IMR-90 (cell line): ENCODE data around the gene PLEK. TPM values are rescaled to one million over a fixed set of nuclear protein-coding genes. Genes with fewer than 3 reads are reported as not detected.

Experiments
- ATAC-seq: fragments of 200-7000 bp; cut with Tn5 transposase; 2 replicates; pipeline ENCODE4 v1.9.1; 2020; ENCODE audit warnings: low read depth, mild to moderate bottlenecking, moderate library complexity
- BruUV-seq: library from RNA; stranded (reverse); fragments of 400-500 nt; replicated peaks from 2 replicates; lab custom pipeline; 2021; lab: Mats Ljungman, UMichigan
- CTCF ChIA-PET: fragments of 300-600 bp; formaldehyde crosslinking; extraction: SDS; loops from one replicate; lab custom pipeline; 2021; ENCODE audit warnings: antibody characterized with exemption; lab: Yijun Ruan, JAX
- POLR2A ChIA-PET: fragments of 300-600 bp; sonication (Branson Sonifier 250); formaldehyde crosslinking; loops from one replicate; lab custom pipeline; 2022; ENCODE audit warnings: antibody characterized with exemption; ENCODE audit not compliant: unreplicated experiment; lab: Charles Lee
- DNase-seq: peaks from one replicate; pipeline ENCODE4 v3.0.0; 2013
- H2AFZ ChIP-seq: replicated peaks from 2 replicates; pipeline ENCODE3; 2013; ENCODE audit warnings: low read length, mild to moderate bottlenecking; ENCODE audit not compliant: poor library complexity
- H2AK5ac ChIP-seq: 2 replicates; pipeline ENCODE4 v1.6.1; 2013; ENCODE audit warnings: low read depth, low read length, inconsistent platforms
- H2AK9ac ChIP-seq: replicated peaks from 2 replicates; pipeline ENCODE3; 2013; ENCODE audit warnings: mild to moderate bottlenecking, low read depth, low read length, moderate library complexity; ENCODE audit not compliant: poor library complexity
- H2BK120ac ChIP-seq: 2 replicates; pipeline ENCODE4 v1.6.1; 2013; ENCODE audit warnings: low read depth, low read length, inconsistent platforms
- H2BK15ac ChIP-seq: 3 replicates; pipeline ENCODE4 v1.6.1; 2013; ENCODE audit warnings: low read depth, low read length, inconsistent platforms
- H2BK20ac ChIP-seq: 2 replicates; pipeline ENCODE4 v1.6.1; 2013; ENCODE audit warnings: low read depth, mild to moderate bottlenecking, inconsistent platforms, low read length, moderate library complexity
- H2BK5ac ChIP-seq: 2 replicates; pipeline ENCODE4 v1.6.1; 2013; ENCODE audit warnings: mild to moderate bottlenecking, low read depth, low read length, inconsistent platforms; ENCODE audit not compliant: poor library complexity, severe bottlenecking
- H3K14ac ChIP-seq: replicated peaks from 2 replicates; pipeline ENCODE4 v1.6.1; 2013; ENCODE audit warnings: low read depth, low read length, inconsistent platforms
- H3K18ac ChIP-seq: 2 replicates; pipeline ENCODE4 v1.6.1; 2013; ENCODE audit warnings: low read depth, low read length, control low read depth
- H3K23ac ChIP-seq: 2 replicates; pipeline ENCODE4 v1.6.1; 2013; ENCODE audit warnings: low read depth, low read length, inconsistent platforms
- H3K27ac ChIP-seq: 2 replicates; pipeline ENCODE4 v1.5.1; 2013; ENCODE audit warnings: mild to moderate bottlenecking, control low read depth, low read length; ENCODE audit not compliant: insufficient read depth
- H3K27me3 ChIP-seq: 2 replicates; pipeline ENCODE4 v1.6.1; 2013; ENCODE audit warnings: low read length; ENCODE audit not compliant: control insufficient read depth, insufficient read depth
- H3K36me3 ChIP-seq: 2 replicates; pipeline ENCODE4 v1.6.1; 2013; ENCODE audit warnings: low read length, mixed read lengths; ENCODE audit not compliant: control insufficient read depth, insufficient read depth
- H3K4ac ChIP-seq: 2 replicates; pipeline ENCODE4 v1.6.1; 2013; ENCODE audit warnings: low read depth, low read length, inconsistent platforms
- H3K4me1 ChIP-seq: 2 replicates; pipeline ENCODE4 v1.6.1; 2013; ENCODE audit warnings: low read length, mixed read lengths; ENCODE audit not compliant: control insufficient read depth, insufficient read depth
- H3K4me2 ChIP-seq: 2 replicates; pipeline ENCODE4 v1.6.1; 2013; ENCODE audit warnings: low read depth, mild to moderate bottlenecking, control low read depth, low read length, moderate library complexity
- H3K4me3 ChIP-seq: 2 replicates; pipeline ENCODE4 v1.5.1; 2013; ENCODE audit warnings: low read depth, mild to moderate bottlenecking, control low read depth, low read length, moderate library complexity; ENCODE audit not compliant: insufficient read depth
- H3K56ac ChIP-seq: 2 replicates; pipeline ENCODE4 v1.6.1; 2013; ENCODE audit warnings: low read length, inconsistent platforms; ENCODE audit not compliant: insufficient read depth; ENCODE audit errors: extremely low read depth
- H3K79me1 ChIP-seq, 2 experiments: 2 replicates each; pipeline ENCODE4 v1.6.1; 2013; ENCODE audit warnings: low read length in 2 of 2, inconsistent platforms in 1 of 2, low read depth in 1 of 2
- H3K9ac ChIP-seq: 2 replicates; pipeline ENCODE4 v1.6.1; 2013; ENCODE audit warnings: low read depth, low read length, control low read depth
- H3K9me1 ChIP-seq: 2 replicates; pipeline ENCODE4 v1.6.1; 2013; ENCODE audit warnings: low read length, inconsistent platforms; ENCODE audit not compliant: insufficient read depth
- H3K9me3 ChIP-seq: 2 replicates; pipeline ENCODE4 v1.6.1; 2013; ENCODE audit warnings: low read length; ENCODE audit not compliant: control insufficient read depth, insufficient read depth
- H4K20me1 ChIP-seq: 2 replicates; pipeline ENCODE4 v1.6.1; 2013; ENCODE audit warnings: low read length, inconsistent platforms; ENCODE audit not compliant: insufficient read depth
- H4K5ac ChIP-seq: 2 replicates; pipeline ENCODE4 v1.6.1; 2013; ENCODE audit warnings: mild to moderate bottlenecking, low read depth, low read length, control low read depth
- H4K8ac ChIP-seq, 2 experiments: 2 replicates each; pipeline ENCODE4 v1.6.1; 2013; ENCODE audit warnings: low read depth in 2 of 2, low read length in 2 of 2, control low read depth in 1 of 2, inconsistent platforms in 1 of 2
- H4K91ac ChIP-seq: 2 replicates; pipeline ENCODE4 v1.6.1; 2013; ENCODE audit warnings: low read depth, low read length, inconsistent platforms; ENCODE audit not compliant: insufficient read depth
- BHLHE40 ChIP-seq: fragments of 150-350 bp; IDR thresholded peaks from 2 replicates; pipeline ENCODE4 v1.6.1; 2016; ENCODE audit warnings: mild to moderate bottlenecking, low read depth, low read length
- CEBPB ChIP-seq: IDR thresholded peaks from 2 replicates; pipeline ENCODE4 v1.6.1; 2012; ENCODE audit warnings: low read depth, low read length, improper control_type of control experiment
- CHD1 ChIP-seq: IDR thresholded peaks from 2 replicates; pipeline ENCODE4 v1.6.1; 2012; ENCODE audit warnings: low read depth, low read length, improper control_type of control experiment
- FOS ChIP-seq: fragments of 150-350 bp; IDR thresholded peaks from 2 replicates; pipeline ENCODE4 v1.6.1; 2016; ENCODE audit warnings: low read depth, low read length
- MAFK ChIP-seq: IDR thresholded peaks from 2 replicates; pipeline ENCODE4 v1.6.1; 2012; ENCODE audit warnings: low read depth, low read length, improper control_type of control experiment
- MAZ ChIP-seq: IDR thresholded peaks from 2 replicates; pipeline ENCODE4 v1.6.1; 2012; ENCODE audit warnings: low read depth, mild to moderate bottlenecking, low read length, improper control_type of control experiment, moderate library complexity, borderline replicate concordance
- MXI1 ChIP-seq: IDR thresholded peaks from 2 replicates; pipeline ENCODE4 v1.6.1; 2012; ENCODE audit warnings: low read depth, mild to moderate bottlenecking, low read length, moderate library complexity, borderline replicate concordance
- NFE2L2 ChIP-seq: fragments of 150-350 bp; IDR thresholded peaks from 2 replicates; pipeline ENCODE4 v1.6.1; 2016; ENCODE audit warnings: low read depth, mild to moderate bottlenecking, low read length
- POLR2A ChIP-seq: IDR thresholded peaks from 2 replicates; pipeline ENCODE4 v1.6.1; 2012; ENCODE audit warnings: mild to moderate bottlenecking, low read depth, low read length
- RAD21 ChIP-seq: IDR thresholded peaks from 2 replicates; pipeline ENCODE4 v1.6.1; 2012; ENCODE audit warnings: low read length, improper control_type of control experiment
- RCOR1 ChIP-seq: IDR thresholded peaks from 2 replicates; pipeline ENCODE4 v1.6.1; 2012; ENCODE audit warnings: mild to moderate bottlenecking, low read length, improper control_type of control experiment; ENCODE audit not compliant: insufficient replicate concordance
- RFX5 ChIP-seq: IDR thresholded peaks from 2 replicates; pipeline ENCODE4 v1.8.0; 2012; ENCODE audit warnings: low read depth, mild to moderate bottlenecking, low read length, moderate library complexity
- SMC3 ChIP-seq: fragments of 150-350 bp; IDR thresholded peaks from 2 replicates; pipeline ENCODE4 v1.6.1; 2016; ENCODE audit warnings: low read depth, mild to moderate bottlenecking, antibody characterized with exemption, low read length, moderate library complexity
- whole genome bisulfite sequencing, 2 experiments: methylation state at CpG; one replicate each; pipeline versions ENCODE4 v1.1.5 to v1.1.7; 2013; ENCODE audit warnings: missing lambda C conversion rate in 2 of 2; ENCODE audit not compliant: insufficient read length in 1 of 2; ENCODE audit errors: extremely low coverage in 2 of 2; 5-methylcytosine and 5-hydroxymethylcytosine counted together
- dilution Hi-C: fragments of 300-500 bp; cut with HindIII; formaldehyde crosslinking; loops from one replicate; pipeline ENCODE4 v1.14.3; 2018; ENCODE audit warnings: low sequenced_read_pairs; ENCODE audit not compliant: unreplicated experiment
- in situ Hi-C: fragments of 300-500 bp; cut with MboI; formaldehyde crosslinking; loops from 3 replicates; pipeline ENCODE4 v1.14.3; 2019; ENCODE audit warnings: low sequenced_read_pairs, inconsistent platforms, mixed read lengths
- intact Hi-C: fragments of 100-400 bp; cut with micrococcal nuclease; formaldehyde crosslinking; loops from 2 replicates; pipeline ENCODE4 v1.10.0; 2022
- polyA plus RNA-seq, 3 experiments: library from polyadenylated mRNA; depleted of rRNA; stranded (reverse); fragments of >200 nt; gene quantifications; 2 replicates each; pipeline ENCODE4 v1.2.3, GENCODE V29; 2012; ENCODE audit warnings: low replicate concordance in 1 of 3
- total RNA-seq: library from RNA; depleted of rRNA; stranded (reverse); fragments of >200 nt; gene quantifications from 2 replicates; pipeline ENCODE4 v1.2.3, GENCODE V29; 2012
- TF ChIP-seq, protein P1 (sequence below): fragments of 150-350 bp; IDR thresholded peaks from 2 replicates; pipeline ENCODE4 v1.6.1; 2016; ENCODE audit warnings: low read depth, mild to moderate bottlenecking, low read length, moderate library complexity, borderline replicate concordance
- TF ChIP-seq, protein P2 (sequence below): fragments of 150-350 bp; IDR thresholded peaks from 2 replicates; pipeline ENCODE4 v1.6.1; 2017; ENCODE audit warnings: mild to moderate bottlenecking, antibody characterized with exemption, low read length, low read depth
- TF ChIP-seq, protein P3 (sequence below): conservative IDR thresholded peaks from 2 replicates; pipeline ENCODE4 v1.5.1; 2012; ENCODE audit warnings: mild to moderate bottlenecking, low read depth, low read length, improper control_type of control experiment

The PLEK gene
- total and polyA plus RNA-seq, 2 of the 4 experiments (the other 2 are of a cell fraction): under 0.01 TPM; not detected in 1

DNA sequence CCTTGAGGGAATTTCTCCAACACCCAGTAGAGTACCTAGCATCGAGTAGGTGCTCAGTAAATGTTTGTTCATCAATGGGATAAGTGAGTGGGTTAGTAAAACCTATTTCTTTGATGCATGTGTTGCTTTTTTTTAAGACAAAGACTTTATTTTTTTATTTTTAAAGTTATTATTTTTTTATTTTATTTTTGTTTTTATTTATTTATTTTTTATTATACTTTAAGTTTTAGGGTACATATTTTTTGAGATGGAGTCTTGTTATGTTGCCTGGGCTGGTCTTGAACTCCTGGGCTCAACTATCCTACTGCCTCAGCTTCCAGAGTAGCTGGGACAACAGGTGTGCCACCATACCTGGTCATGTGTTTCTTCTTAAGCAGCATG is 20.8 kb downstream of the PLEK start:
- no peak overlapping the region for H3K4ac ChIP-seq
- no peak overlapping the region for H2BK120ac ChIP-seq
- no peak overlapping the region for H3K23ac ChIP-seq
- H2BK5ac ChIP-seq: no peak overlapping the region
- ATAC-seq: no peak
- H2BK20ac ChIP-seq: no peak overlapping the region
- no peaks in the 10 kb centered on the region for H3K4me1 ChIP-seq
- no peaks in the 10 kb centered on the region; the same call in 1 of the 2 replicates for H4K20me1 ChIP-seq
- WGBS, 2 experiments: no CpG with 5 or more reads among the region's 1 CpG
- no peak overlapping the region for H2AK5ac ChIP-seq
- H3K4me3 ChIP-seq: no peak overlapping the region
- no TSS peak for BruUV-seq
- H3K14ac ChIP-seq: no peak overlapping the region
- CTCF ChIA-PET: no interaction called here
- dilution Hi-C loops (no loop called here), intact Hi-C loops (no loop called here), in situ Hi-C loops (no loop called here)
- no peak overlapping the region for H3K4me2 ChIP-seq
- H4K5ac ChIP-seq: no peak overlapping the region
- no peak overlapping the region for H2AK9ac ChIP-seq
- no peaks in the 10 kb centered on the region; the same call in 1 of the 2 replicates for H3K9me1 ChIP-seq
- TF ChIP-seq, protein P1, sequence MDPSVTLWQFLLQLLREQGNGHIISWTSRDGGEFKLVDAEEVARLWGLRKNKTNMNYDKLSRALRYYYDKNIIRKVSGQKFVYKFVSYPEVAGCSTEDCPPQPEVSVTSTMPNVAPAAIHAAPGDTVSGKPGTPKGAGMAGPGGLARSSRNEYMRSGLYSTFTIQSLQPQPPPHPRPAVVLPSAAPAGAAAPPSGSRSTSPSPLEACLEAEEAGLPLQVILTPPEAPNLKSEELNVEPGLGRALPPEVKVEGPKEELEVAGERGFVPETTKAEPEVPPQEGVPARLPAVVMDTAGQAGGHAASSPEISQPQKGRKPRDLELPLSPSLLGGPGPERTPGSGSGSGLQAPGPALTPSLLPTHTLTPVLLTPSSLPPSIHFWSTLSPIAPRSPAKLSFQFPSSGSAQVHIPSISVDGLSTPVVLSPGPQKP: no peak
- TF ChIP-seq MAFK: no peak
- TF ChIP-seq, protein P2, sequence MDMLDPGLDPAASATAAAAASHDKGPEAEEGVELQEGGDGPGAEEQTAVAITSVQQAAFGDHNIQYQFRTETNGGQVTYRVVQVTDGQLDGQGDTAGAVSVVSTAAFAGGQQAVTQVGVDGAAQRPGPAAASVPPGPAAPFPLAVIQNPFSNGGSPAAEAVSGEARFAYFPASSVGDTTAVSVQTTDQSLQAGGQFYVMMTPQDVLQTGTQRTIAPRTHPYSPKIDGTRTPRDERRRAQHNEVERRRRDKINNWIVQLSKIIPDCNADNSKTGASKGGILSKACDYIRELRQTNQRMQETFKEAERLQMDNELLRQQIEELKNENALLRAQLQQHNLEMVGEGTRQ: no peak
- TF ChIP-seq CEBPB: no peak
- no peak for TF ChIP-seq MAZ
- no peak for TF ChIP-seq BHLHE40
- TF ChIP-seq, protein P3, sequence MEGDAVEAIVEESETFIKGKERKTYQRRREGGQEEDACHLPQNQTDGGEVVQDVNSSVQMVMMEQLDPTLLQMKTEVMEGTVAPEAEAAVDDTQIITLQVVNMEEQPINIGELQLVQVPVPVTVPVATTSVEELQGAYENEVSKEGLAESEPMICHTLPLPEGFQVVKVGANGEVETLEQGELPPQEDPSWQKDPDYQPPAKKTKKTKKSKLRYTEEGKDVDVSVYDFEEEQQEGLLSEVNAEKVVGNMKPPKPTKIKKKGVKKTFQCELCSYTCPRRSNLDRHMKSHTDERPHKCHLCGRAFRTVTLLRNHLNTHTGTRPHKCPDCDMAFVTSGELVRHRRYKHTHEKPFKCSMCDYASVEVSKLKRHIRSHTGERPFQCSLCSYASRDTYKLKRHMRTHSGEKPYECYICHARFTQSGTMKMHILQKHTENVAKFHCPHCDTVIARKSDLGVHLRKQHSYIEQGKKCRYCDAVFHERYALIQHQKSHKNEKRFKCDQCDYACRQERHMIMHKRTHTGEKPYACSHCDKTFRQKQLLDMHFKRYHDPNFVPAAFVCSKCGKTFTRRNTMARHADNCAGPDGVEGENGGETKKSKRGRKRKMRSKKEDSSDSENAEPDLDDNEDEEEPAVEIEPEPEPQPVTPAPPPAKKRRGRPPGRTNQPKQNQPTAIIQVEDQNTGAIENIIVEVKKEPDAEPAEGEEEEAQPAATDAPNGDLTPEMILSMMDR: no peak
- TF ChIP-seq MXI1: no peak
- TF ChIP-seq FOS: no peak
- no peak for TF ChIP-seq NFE2L2
- TF ChIP-seq SMC3: no peak
- TF ChIP-seq RCOR1: no peak
- no peak for TF ChIP-seq CHD1
- no peak for TF ChIP-seq RAD21
- TF ChIP-seq POLR2A: no peak
- no peak for TF ChIP-seq RFX5
- no peak overlapping the region for H4K8ac ChIP-seq
- H3K79me1 ChIP-seq: no peaks in the 10 kb centered on the region
- no peak overlapping the region for H4K91ac ChIP-seq
- no peak overlapping the region for H2BK15ac ChIP-seq
- no peak overlapping the region for H3K18ac ChIP-seq
- H3K9me3 ChIP-seq: peaks cover 9% of the 10 kb centered on the region; the same call in 1 of the 2 replicates
- peaks cover 62% of the 10 kb centered on the region for H3K27me3 ChIP-seq
- no peak for DNase-seq
- POLR2A ChIA-PET: no interaction called here
- no peak overlapping the region for H3K9ac ChIP-seq
- H3K36me3 ChIP-seq: no peaks in the 10 kb centered on the region
- no peak overlapping the region for H3K27ac ChIP-seq
- H2AFZ ChIP-seq: no peak overlapping the region
- no peak overlapping the region for H3K56ac ChIP-seq
